HG03039 (cell line): ENCODE measurements around the gene ALG12.

ENCODE experiments used
- ATAC-seq: cut with Tn5 transposase; IDR thresholded peaks from one replicate; pipeline ENCODE4 v1.9.1; 2021; ENCODE audit warnings: mild to moderate bottlenecking, moderate library complexity; ENCODE audit not compliant: unreplicated experiment

ALG12 gene

GRCh38 chr22:49915610-49916009 lies 2.6 kb downstream of the ALG12 start:
- ATAC-seq, result no peak

- ATAC-seq, result no peak
Observed at GRCh38 chr22:49914256-49914655, 4.0 kb downstream of the ALG12 start.

GRCh38 chr22:49913446-49913845 lies 4.8 kb downstream of the ALG12 start:
- no peak for ATAC-seq

- ATAC-seq, result no peak
Observed at GRCh38 chr22:49913026-49913425, 5.2 kb downstream of the ALG12 start.

GRCh38 chr22:49911881-49912625 lies 6.2 kb downstream of the ALG12 start:
- no peak for ATAC-seq

GRCh38 chr22:49910229-49911155 lies 7.7 kb downstream of the ALG12 start:
- ATAC-seq, result no peak

GRCh38 chr22:49909476-49910205 lies 8.6 kb downstream of the ALG12 start:
- ATAC-seq, result no peak

GRCh38 chr22:49907807-49908206 lies 10.4 kb downstream of the ALG12 start:
- ATAC-seq, result no peak

- ATAC-seq, result no peak
Observed at GRCh38 chr22:49906799-49907290, 11.4 kb downstream of the ALG12 start.

- no peak for ATAC-seq
Observed at GRCh38 chr22:49906071-49906798, 12.0 kb downstream of the ALG12 start.

GRCh38 chr22:49905465-49905864 lies 12.8 kb downstream of the ALG12 start:
- no peak for ATAC-seq

GRCh38 chr22:49904040-49904369 lies 14.2 kb downstream of the ALG12 start:
- ATAC-seq, result no peak

GRCh38 chr22:49903322-49904039 lies 14.8 kb downstream of the ALG12 start:
- ATAC-seq, result no peak

- ATAC-seq, result no peak
Observed at GRCh38 chr22:49901457-49901856, 16.8 kb downstream of the ALG12 start.

GRCh38 chr22:49900441-49901230 lies 17.6 kb downstream of the ALG12 start:
- no peak for ATAC-seq

- ATAC-seq, result no peak
Observed at GRCh38 chr22:49899530-49899929, 18.7 kb downstream of the ALG12 start.

- no peak for ATAC-seq
Observed at GRCh38 chr22:49897015-49897684, 21.1 kb downstream of the ALG12 start.

GRCh38 chr22:49896201-49896600 lies 22.0 kb downstream of the ALG12 start:
- no peak for ATAC-seq
